K562 (cell line): ENCODE data around the gene LBR. TPM values are rescaled to one million over a fixed set of nuclear protein-coding genes. Genes with fewer than 3 reads are reported as not detected.

Source experiments
- ATAC-seq: fragments of 200-7000 bp; cut with Tn5 transposase; 3 replicates; pipeline ENCODE4 v1.9.1; 2020; ENCODE audit warnings: moderate library complexity
- BruUV-seq: library from RNA; stranded (reverse); fragments of 400-500 nt; replicated peaks from 2 replicates; lab custom pipeline; 2021; lab: Mats Ljungman, UMichigan
- CTCF ChIA-PET: fragments of 300-600 bp; formaldehyde crosslinking; extraction: SDS; loops from one replicate; lab custom pipeline; 2021; ENCODE audit warnings: low intra/inter-chr PET ratio; lab: Yijun Ruan, JAX
- POLR2A ChIA-PET: fragments of 300-600, 350-650 bp; sonication (Branson Sonifier 250); formaldehyde crosslinking; extraction: SDS; loops from one replicate; lab custom pipeline; 2021; ENCODE audit warnings: antibody characterized with exemption, inconsistent platforms; lab: Yijun Ruan, JAX
- DNase-seq, 4 experiments: peaks; one replicate each; pipeline versions ENCODE4 v3.0.0 to v3.0.0-alpha.2; 2011 to 2018; ENCODE audit warnings: low spot score in 3 of 4, mixed read lengths in 3 of 4; ENCODE audit errors: extremely low read depth in 1 of 4
- FAIRE-seq: peaks from 2 replicates; lab custom pipeline; 2011; peaks lifted over from hg19 to GRCh38; lab: Jason Lieb, UNC
- H2AFZ ChIP-seq: 2 replicates; pipeline ENCODE4 v1.6.0; 2011; ENCODE audit warnings: low read depth, low read length, control low read depth, inconsistent platforms
- H3K27ac ChIP-seq: fragments of 200-600 bp; 3 replicates; pipeline ENCODE4 v1.8.0; 2011; ENCODE audit warnings: low read depth, mild to moderate bottlenecking, control low read depth, inconsistent platforms, low read length, moderate library complexity, mixed read lengths; ENCODE audit errors: extremely low read depth
- H3K27me3 ChIP-seq, 2 experiments: fragments of 300-600 bp in 1 of 2; 2 replicates in 1 of 2; 3 replicates in 1 of 2; pipeline versions ENCODE4 v1.6.0 to v1.8.0; 2011; ENCODE audit warnings: inconsistent platforms in 2 of 2, low read length in 2 of 2, mild to moderate bottlenecking in 1 of 2, mixed read lengths in 1 of 2, moderate library complexity in 1 of 2; ENCODE audit not compliant: control insufficient read depth in 2 of 2, insufficient read depth in 2 of 2
- H3K36me3 ChIP-seq: fragments of 300-600 bp; 3 replicates; pipeline ENCODE4 v1.8.0; 2011; ENCODE audit warnings: mild to moderate bottlenecking, low read length, inconsistent platforms; ENCODE audit not compliant: control insufficient read depth, insufficient read depth
- H3K4me1 ChIP-seq, 2 experiments: fragments of 200-600 bp in 1 of 2; replicated peaks in 1 of 2; 2 replicates in 1 of 2; 3 replicates in 1 of 2; pipeline versions ENCODE4 v1.5.1 to v1.8.0; 2011; ENCODE audit warnings: inconsistent platforms in 2 of 2, low read length in 2 of 2, mild to moderate bottlenecking in 1 of 2, mixed read lengths in 1 of 2, moderate library complexity in 1 of 2; ENCODE audit not compliant: control insufficient read depth in 2 of 2, insufficient read depth in 2 of 2
- H3K4me2 ChIP-seq: 2 replicates; pipeline ENCODE4 v1.6.1; 2011; ENCODE audit warnings: low read length, control low read depth, inconsistent platforms, mixed read lengths; ENCODE audit not compliant: insufficient read depth
- H3K4me3 ChIP-seq: fragments of 200-600 bp; sonication (generic), shearing (Covaris generic); 2 replicates; pipeline ENCODE4 v1.5.1; 2016; ENCODE audit warnings: control low read depth, inconsistent platforms
- H3K79me2 ChIP-seq: fragments of 200-600 bp; 3 replicates; pipeline ENCODE4 v1.8.0; 2011; ENCODE audit warnings: low read length, inconsistent platforms; ENCODE audit not compliant: control insufficient read depth, insufficient read depth
- H3K9ac ChIP-seq, 2 experiments: 2 replicates each; pipeline versions ENCODE4 v1.6.0 to v1.6.1; 2011; ENCODE audit warnings: low read depth in 2 of 2, low read length in 2 of 2, control low read depth in 1 of 2, inconsistent platforms in 1 of 2, mild to moderate bottlenecking in 1 of 2, mixed read lengths in 1 of 2; ENCODE audit not compliant: insufficient read depth in 1 of 2
- H3K9me1 ChIP-seq: one replicate; pipeline ENCODE4 v1.6.0; 2011; ENCODE audit warnings: inconsistent platforms, mild to moderate bottlenecking, low read length, moderate library complexity; ENCODE audit not compliant: control insufficient read depth, insufficient read depth
- H3K9me3 ChIP-seq: replicated peaks from 2 replicates; pipeline ENCODE4 v1.5.1; 2011; ENCODE audit warnings: low read depth, low read length, inconsistent platforms; ENCODE audit not compliant: control insufficient read depth, insufficient read depth
- H4K20me1 ChIP-seq: replicated peaks from 2 replicates; pipeline ENCODE4 v1.6.1; 2011; ENCODE audit warnings: low read length, inconsistent platforms, mixed read lengths; ENCODE audit not compliant: control insufficient read depth, insufficient read depth
- MEIS2 ChIP-seq: fragments of 450-650 bp; IDR thresholded peaks from 2 replicates; pipeline ENCODE4 v1.6.1; 2014; ENCODE audit warnings: mild to moderate bottlenecking; ENCODE audit not compliant: partially characterized antibody
- MTA3 ChIP-seq: fragments of 450-650 bp; formaldehyde crosslinking; IDR thresholded peaks from 2 replicates; pipeline ENCODE4 v1.6.1; 2017; ENCODE audit warnings: mild to moderate bottlenecking, borderline replicate concordance
- NEUROD1 ChIP-seq: fragments of 150-350 bp; IDR thresholded peaks from 2 replicates; pipeline ENCODE4 v1.6.1; 2014; ENCODE audit warnings: borderline replicate concordance, low read length, low read depth; ENCODE audit not compliant: partially characterized antibody
- NFRKB ChIP-seq: fragments of 450-650 bp; IDR thresholded peaks from 2 replicates; pipeline ENCODE4 v1.6.1; 2016; ENCODE audit warnings: low read depth
- POLR2AphosphoS2 ChIP-seq: IDR thresholded peaks from 2 replicates; pipeline ENCODE4 v1.6.1; 2012; ENCODE audit warnings: low read length, improper control_type of control experiment
- TEAD1 ChIP-seq, 2 experiments: fragments of 450-650 bp in 1 of 2; sonication (generic) in 1 of 2; formaldehyde crosslinking; IDR thresholded peaks; 2 replicates each; pipeline versions ENCODE4 v1.4.0 to v1.8.0; 2020 to 2022; ENCODE audit warnings: mild to moderate bottlenecking in 2 of 2, missing genetic modification reagents in 1 of 2
- ZNF3 ChIP-seq: fragments of 250-450 bp; sonication (Bioruptor Pico); IDR thresholded peaks from 2 replicates; pipeline ENCODE4 v1.5.0; 2021; ENCODE audit warnings: mild to moderate bottlenecking, moderate library complexity
- ZNF695 ChIP-seq: fragments of 450-650 bp; formaldehyde crosslinking; IDR thresholded peaks from 2 replicates; pipeline ENCODE4 v1.4.0; 2020; ENCODE audit warnings: mild to moderate bottlenecking, moderate library complexity
- WGBS: fragments of 100-300 bp; shearing (Covaris generic); methylation state at CpG from one replicate; pipeline ENCODE4 v1.1.6; 2016; ENCODE audit warnings: low coverage, mixed read lengths; ENCODE audit not compliant: insufficient coverage; ENCODE audit errors: missing lambda C conversion rate; 5-methylcytosine and 5-hydroxymethylcytosine counted together
- in situ Hi-C: fragments of 300-500 bp; cut with MboI; formaldehyde crosslinking; loops from 4 replicates; pipeline ENCODE4 v1.15.0; 2018; ENCODE audit warnings: inconsistent platforms, mixed read lengths
- intact Hi-C: fragments of 100-400 bp; cut with micrococcal nuclease; formaldehyde crosslinking; loops from 2 replicates; pipeline ENCODE4 v1.14.2; 2022
- polyA plus RNA-seq, 8 experiments: library from polyadenylated mRNA; depleted of rRNA in 4 of 8; stranded (reverse) in 5 of 8; unstranded in 3 of 8; fragments of >200 nt; fragmentation: Nextera tagmentation in 2 of 8; fragmentation: Illumina TruSeq in 1 of 8; extraction: Ambion mirVana in 2 of 8; extraction: Trizol in 1 of 8; gene quantifications; 2 replicates each; pipeline versions ENCODE4 v1.2.1 to v1.2.3, GENCODE V29; 2011 to 2014; ENCODE audit warnings: inconsistent platforms in 1 of 8, missing spikeins in 1 of 8
- total RNA-seq, 7 experiments: library from RNA; depleted of rRNA in 6 of 7; stranded (reverse); fragments of >200 nt in 6 of 7; fragmentation: Illumina TruSeq in 2 of 7; extraction: Trizol in 2 of 7; gene quantifications; 2 replicates each; pipeline versions ENCODE4 v1.2.1 to v1.2.3, GENCODE V29; 2011 to 2021; ENCODE audit warnings: low replicate concordance in 1 of 7
- TF ChIP-seq, protein P1 (sequence below): fragments of 450-650 bp; IDR thresholded peaks from 2 replicates; pipeline ENCODE4 v1.6.1; 2016; ENCODE audit warnings: mild to moderate bottlenecking, moderate library complexity
- TF ChIP-seq, protein P2 (sequence below): fragments of 250-450 bp; sonication (Bioruptor Pico); IDR thresholded peaks from 2 replicates; pipeline ENCODE4 v1.4.0; 2020

LBR gene
- total and polyA plus RNA-seq, 9 of the 15 experiments (the other 6 are each of a cell fraction or from before 2014, with no cell fraction given), result 102 to 229 (median 197) TPM

DNA sequence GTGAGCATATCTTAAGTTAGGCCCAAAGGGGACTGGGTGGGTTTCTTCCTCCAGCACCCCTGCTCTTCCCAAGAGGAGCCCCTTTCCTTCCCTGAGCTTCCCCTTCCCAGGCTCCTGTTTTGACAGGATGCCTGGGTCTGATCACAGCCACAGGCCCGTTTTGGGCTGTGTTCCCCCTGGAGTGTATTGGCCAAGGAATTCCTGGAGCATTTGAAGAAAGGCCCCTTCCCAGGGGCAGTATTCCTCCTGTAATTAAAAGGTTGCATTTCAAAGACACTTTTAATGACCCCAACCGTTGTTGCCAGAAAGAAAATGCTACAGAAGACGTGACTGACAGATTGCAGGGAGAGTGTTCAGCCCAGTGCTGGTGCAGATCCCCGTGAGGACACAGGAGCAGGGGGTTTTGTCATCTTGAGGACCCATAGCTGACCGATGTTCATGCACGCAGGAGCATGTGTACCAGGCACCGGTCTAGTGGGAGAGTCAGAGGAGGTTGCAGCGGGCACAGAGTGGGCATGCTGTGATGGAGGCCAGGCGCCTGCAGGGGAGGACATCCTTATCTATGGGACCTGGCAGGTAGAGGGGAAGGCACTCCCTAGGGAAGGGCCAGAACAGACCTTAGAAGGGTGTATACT, 19.3 kb upstream of the LBR start:
- H3K36me3 ChIP-seq, result no peaks in the 10 kb centered on the region
- no peaks in the 10 kb centered on the region for H3K27me3 ChIP-seq
- H3K27ac ChIP-seq, result no peak overlapping the region
- FAIRE-seq (no peak), ATAC-seq (no peak), DNase-seq (no peak)
- POLR2A ChIA-PET, result interaction anchor here (0.6 to 2.7 kb wide), 4 partner anchors 14 to 1369 kb away, joined by 3 to 16 read pairs (median 3); partner anchors contain the start of gene LBR
- intact Hi-C loops, result loop anchor here (5.0 kb wide), 1 partner anchor 860 kb away; the partner anchor contains the start of gene LIN9
- H3K4me1 ChIP-seq, result peaks cover 26 to 27% of the 10 kb centered on the region in 2 experiments
- H2AFZ ChIP-seq, result 0 out of 2 replicates have a peak overlapping the region, but pooled peaks have one; percentile 11
- H3K4me3 ChIP-seq, result no peak overlapping the region
- H3K9me1 ChIP-seq, result no peaks in the 10 kb centered on the region
- 72% methylated on average over 9 of the region's 9 CpGs for WGBS
- in situ Hi-C loops, result no loop called here
- H3K9ac ChIP-seq, result peak overlapping the region in 1 of 2 experiments; percentile 49; a peak in 1 of 4 replicates
- CTCF ChIA-PET, result no interaction called here
- H3K9me3 ChIP-seq, result no peaks in the 10 kb centered on the region
- H3K4me2 ChIP-seq, result no peak overlapping the region
- no peaks in the 10 kb centered on the region for H4K20me1 ChIP-seq
- H3K79me2 ChIP-seq, result no peaks in the 10 kb centered on the region
- BruUV-seq, result no TSS peak
- TF ChIP-seq NFRKB (no peak), MTA3 (no peak), ZNF3 (CRISPR knock-in tag) (no peak), TEAD1 (CRISPR knock-in tag; IDR thresholded peaks at IDR 0.05) (no peak), POLR2AphosphoS2 (no peak), ZNF695 (CRISPR knock-in tag) (no peak), NEUROD1 (no peak), MEIS2 (no peak)
- TF ChIP-seq, protein P1, sequence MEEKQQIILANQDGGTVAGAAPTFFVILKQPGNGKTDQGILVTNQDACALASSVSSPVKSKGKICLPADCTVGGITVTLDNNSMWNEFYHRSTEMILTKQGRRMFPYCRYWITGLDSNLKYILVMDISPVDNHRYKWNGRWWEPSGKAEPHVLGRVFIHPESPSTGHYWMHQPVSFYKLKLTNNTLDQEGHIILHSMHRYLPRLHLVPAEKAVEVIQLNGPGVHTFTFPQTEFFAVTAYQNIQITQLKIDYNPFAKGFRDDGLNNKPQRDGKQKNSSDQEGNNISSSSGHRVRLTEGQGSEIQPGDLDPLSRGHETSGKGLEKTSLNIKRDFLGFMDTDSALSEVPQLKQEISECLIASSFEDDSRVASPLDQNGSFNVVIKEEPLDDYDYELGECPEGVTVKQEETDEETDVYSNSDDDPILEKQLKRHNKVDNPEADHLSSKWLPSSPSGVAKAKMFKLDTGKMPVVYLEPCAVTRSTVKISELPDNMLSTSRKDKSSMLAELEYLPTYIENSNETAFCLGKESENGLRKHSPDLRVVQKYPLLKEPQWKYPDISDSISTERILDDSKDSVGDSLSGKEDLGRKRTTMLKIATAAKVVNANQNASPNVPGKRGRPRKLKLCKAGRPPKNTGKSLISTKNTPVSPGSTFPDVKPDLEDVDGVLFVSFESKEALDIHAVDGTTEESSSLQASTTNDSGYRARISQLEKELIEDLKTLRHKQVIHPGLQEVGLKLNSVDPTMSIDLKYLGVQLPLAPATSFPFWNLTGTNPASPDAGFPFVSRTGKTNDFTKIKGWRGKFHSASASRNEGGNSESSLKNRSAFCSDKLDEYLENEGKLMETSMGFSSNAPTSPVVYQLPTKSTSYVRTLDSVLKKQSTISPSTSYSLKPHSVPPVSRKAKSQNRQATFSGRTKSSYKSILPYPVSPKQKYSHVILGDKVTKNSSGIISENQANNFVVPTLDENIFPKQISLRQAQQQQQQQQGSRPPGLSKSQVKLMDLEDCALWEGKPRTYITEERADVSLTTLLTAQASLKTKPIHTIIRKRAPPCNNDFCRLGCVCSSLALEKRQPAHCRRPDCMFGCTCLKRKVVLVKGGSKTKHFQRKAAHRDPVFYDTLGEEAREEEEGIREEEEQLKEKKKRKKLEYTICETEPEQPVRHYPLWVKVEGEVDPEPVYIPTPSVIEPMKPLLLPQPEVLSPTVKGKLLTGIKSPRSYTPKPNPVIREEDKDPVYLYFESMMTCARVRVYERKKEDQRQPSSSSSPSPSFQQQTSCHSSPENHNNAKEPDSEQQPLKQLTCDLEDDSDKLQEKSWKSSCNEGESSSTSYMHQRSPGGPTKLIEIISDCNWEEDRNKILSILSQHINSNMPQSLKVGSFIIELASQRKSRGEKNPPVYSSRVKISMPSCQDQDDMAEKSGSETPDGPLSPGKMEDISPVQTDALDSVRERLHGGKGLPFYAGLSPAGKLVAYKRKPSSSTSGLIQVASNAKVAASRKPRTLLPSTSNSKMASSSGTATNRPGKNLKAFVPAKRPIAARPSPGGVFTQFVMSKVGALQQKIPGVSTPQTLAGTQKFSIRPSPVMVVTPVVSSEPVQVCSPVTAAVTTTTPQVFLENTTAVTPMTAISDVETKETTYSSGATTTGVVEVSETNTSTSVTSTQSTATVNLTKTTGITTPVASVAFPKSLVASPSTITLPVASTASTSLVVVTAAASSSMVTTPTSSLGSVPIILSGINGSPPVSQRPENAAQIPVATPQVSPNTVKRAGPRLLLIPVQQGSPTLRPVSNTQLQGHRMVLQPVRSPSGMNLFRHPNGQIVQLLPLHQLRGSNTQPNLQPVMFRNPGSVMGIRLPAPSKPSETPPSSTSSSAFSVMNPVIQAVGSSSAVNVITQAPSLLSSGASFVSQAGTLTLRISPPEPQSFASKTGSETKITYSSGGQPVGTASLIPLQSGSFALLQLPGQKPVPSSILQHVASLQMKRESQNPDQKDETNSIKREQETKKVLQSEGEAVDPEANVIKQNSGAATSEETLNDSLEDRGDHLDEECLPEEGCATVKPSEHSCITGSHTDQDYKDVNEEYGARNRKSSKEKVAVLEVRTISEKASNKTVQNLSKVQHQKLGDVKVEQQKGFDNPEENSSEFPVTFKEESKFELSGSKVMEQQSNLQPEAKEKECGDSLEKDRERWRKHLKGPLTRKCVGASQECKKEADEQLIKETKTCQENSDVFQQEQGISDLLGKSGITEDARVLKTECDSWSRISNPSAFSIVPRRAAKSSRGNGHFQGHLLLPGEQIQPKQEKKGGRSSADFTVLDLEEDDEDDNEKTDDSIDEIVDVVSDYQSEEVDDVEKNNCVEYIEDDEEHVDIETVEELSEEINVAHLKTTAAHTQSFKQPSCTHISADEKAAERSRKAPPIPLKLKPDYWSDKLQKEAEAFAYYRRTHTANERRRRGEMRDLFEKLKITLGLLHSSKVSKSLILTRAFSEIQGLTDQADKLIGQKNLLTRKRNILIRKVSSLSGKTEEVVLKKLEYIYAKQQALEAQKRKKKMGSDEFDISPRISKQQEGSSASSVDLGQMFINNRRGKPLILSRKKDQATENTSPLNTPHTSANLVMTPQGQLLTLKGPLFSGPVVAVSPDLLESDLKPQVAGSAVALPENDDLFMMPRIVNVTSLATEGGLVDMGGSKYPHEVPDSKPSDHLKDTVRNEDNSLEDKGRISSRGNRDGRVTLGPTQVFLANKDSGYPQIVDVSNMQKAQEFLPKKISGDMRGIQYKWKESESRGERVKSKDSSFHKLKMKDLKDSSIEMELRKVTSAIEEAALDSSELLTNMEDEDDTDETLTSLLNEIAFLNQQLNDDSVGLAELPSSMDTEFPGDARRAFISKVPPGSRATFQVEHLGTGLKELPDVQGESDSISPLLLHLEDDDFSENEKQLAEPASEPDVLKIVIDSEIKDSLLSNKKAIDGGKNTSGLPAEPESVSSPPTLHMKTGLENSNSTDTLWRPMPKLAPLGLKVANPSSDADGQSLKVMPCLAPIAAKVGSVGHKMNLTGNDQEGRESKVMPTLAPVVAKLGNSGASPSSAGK, result no peak
- TF ChIP-seq, protein P2, sequence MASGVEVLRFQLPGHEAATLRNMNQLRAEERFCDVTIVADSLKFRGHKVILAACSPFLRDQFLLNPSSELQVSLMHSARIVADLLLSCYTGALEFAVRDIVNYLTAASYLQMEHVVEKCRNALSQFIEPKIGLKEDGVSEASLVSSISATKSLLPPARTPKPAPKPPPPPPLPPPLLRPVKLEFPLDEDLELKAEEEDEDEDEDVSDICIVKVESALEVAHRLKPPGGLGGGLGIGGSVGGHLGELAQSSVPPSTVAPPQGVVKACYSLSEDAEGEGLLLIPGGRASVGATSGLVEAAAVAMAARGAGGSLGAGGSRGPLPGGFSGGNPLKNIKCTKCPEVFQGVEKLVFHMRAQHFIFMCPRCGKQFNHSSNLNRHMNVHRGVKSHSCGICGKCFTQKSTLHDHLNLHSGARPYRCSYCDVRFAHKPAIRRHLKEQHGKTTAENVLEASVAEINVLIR, result no peak
